OCI-LY7 (cell line): ENCODE measurements around the gene CRIM1.

Experiments used
- EZH2phosphoT487 ChIP-seq: fragments of 200-600 bp; sonication (generic); IDR thresholded peaks from 2 replicates; pipeline ENCODE4 v1.6.1; 2018; ENCODE audit warnings: low read depth, borderline replicate concordance, mild to moderate bottlenecking, mixed run types, antibody characterized with exemption, low read length, moderate library complexity, mixed read lengths
- TF ChIP-seq, protein P1 (sequence below): fragments of 200-600 bp; sonication (generic); conservative IDR thresholded peaks from 2 replicates; pipeline ENCODE4 v1.5.1; 2014; ENCODE audit warnings: mild to moderate bottlenecking, antibody characterized with exemption, low read length, moderate library complexity, mixed read lengths

DNA sequence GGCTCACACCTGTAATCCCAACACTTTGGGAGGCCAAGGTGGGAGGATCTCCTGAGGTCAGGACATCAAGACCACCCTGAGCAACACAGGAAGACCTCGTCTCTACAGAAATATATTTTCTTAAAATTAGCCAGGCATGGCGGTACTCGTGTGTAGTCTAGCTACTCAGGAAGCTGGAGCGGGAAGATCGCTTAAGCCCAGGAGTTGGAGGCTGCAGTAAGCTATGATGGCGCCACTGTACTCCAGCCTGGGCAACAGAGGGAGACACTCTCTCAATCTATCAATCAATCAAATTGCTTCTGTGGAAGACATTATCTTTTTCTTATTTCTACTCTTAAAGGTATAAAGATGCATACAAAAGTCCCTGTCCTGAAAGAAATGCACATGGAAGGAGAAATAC is 231.1 kb downstream of the CRIM1 start:
- no peak for TF ChIP-seq EZH2phosphoT487
- TF ChIP-seq, protein P1, sequence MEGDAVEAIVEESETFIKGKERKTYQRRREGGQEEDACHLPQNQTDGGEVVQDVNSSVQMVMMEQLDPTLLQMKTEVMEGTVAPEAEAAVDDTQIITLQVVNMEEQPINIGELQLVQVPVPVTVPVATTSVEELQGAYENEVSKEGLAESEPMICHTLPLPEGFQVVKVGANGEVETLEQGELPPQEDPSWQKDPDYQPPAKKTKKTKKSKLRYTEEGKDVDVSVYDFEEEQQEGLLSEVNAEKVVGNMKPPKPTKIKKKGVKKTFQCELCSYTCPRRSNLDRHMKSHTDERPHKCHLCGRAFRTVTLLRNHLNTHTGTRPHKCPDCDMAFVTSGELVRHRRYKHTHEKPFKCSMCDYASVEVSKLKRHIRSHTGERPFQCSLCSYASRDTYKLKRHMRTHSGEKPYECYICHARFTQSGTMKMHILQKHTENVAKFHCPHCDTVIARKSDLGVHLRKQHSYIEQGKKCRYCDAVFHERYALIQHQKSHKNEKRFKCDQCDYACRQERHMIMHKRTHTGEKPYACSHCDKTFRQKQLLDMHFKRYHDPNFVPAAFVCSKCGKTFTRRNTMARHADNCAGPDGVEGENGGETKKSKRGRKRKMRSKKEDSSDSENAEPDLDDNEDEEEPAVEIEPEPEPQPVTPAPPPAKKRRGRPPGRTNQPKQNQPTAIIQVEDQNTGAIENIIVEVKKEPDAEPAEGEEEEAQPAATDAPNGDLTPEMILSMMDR = no peak
